ENCODE data around the gene TBX1.

TBX1 gene

GRCh38 chr22:19816372-19817119 lies 56.0 kb downstream of the TBX1 start:
- no peak for DNase-seq

All from RPMI8226 (cell line).